Endothelial cell of umbilical vein (primary cell): ENCODE results near the gene WNT9B. TPM values are rescaled to one million over a fixed set of nuclear protein-coding genes. Genes with fewer than 3 reads are reported as not detected.

Experiments
- BruUV-seq: library from RNA; stranded (reverse); fragments of 400-500 nt; replicated peaks from 2 replicates; lab custom pipeline; 2021; lab: Mats Ljungman, UMichigan
- CTCF ChIA-PET: fragments of 300-600, 350-600 bp; sonication (Branson Sonifier 250); formaldehyde crosslinking; loops from one replicate; lab custom pipeline; 2021; ENCODE audit warnings: antibody characterized with exemption, inconsistent platforms; lab: Charles Lee
- POLR2A ChIA-PET: fragments of 300-600, 350-600 bp; sonication (Branson Sonifier 250); formaldehyde crosslinking; loops from one replicate; lab custom pipeline; 2021; ENCODE audit warnings: antibody characterized with exemption, inconsistent platforms; lab: Charles Lee
- DNase-seq: peaks from one replicate; pipeline ENCODE4 v3.0.0-alpha.2; 2011; ENCODE audit warnings: low read depth, low spot score
- FAIRE-seq: peaks from 2 replicates; lab custom pipeline; 2011; peaks lifted over from hg19 to GRCh38; lab: Jason Lieb, UNC
- H2AFZ ChIP-seq: 2 replicates; pipeline ENCODE4 v1.6.0; 2012; ENCODE audit warnings: low read depth, low read length, control low read depth, inconsistent platforms
- H3K27ac ChIP-seq: 2 replicates; pipeline ENCODE4 v1.5.1; 2011; ENCODE audit warnings: low read depth, mild to moderate bottlenecking, control low read depth, low read length, moderate library complexity; ENCODE audit not compliant: insufficient read depth
- H3K27me3 ChIP-seq, 2 experiments: 2 replicates each; pipeline versions ENCODE4 v1.6.0 to v1.6.1; 2011; ENCODE audit warnings: low read length in 2 of 2, mixed read lengths in 1 of 2; ENCODE audit not compliant: control insufficient read depth in 2 of 2, insufficient read depth in 2 of 2
- H3K36me3 ChIP-seq, 2 experiments: 2 replicates in 1 of 2; 3 replicates in 1 of 2; pipeline ENCODE4 v1.5.1; 2011; ENCODE audit warnings: low read length in 2 of 2, mild to moderate bottlenecking in 1 of 2, moderate library complexity in 1 of 2; ENCODE audit not compliant: control insufficient read depth in 2 of 2, insufficient read depth in 2 of 2; ENCODE audit errors: extremely low read depth in 1 of 2
- H3K4me1 ChIP-seq: 3 replicates; pipeline ENCODE4 v1.5.1; 2011; ENCODE audit warnings: mild to moderate bottlenecking, low read length; ENCODE audit not compliant: control insufficient read depth, insufficient read depth; ENCODE audit errors: extremely low read depth
- H3K4me2 ChIP-seq: 2 replicates; pipeline ENCODE4 v1.6.1; 2011; ENCODE audit warnings: low read length, control low read depth, mixed read lengths; ENCODE audit not compliant: insufficient read depth
- H3K4me3 ChIP-seq, 3 experiments: fragments of 200-600 bp in 1 of 3; sonication (generic), shearing (Covaris generic) in 1 of 3; replicated peaks in 1 of 3; 2 replicates each; pipeline ENCODE4 v1.5.1; 2011 to 2016; ENCODE audit warnings: control low read depth in 3 of 3, low read length in 3 of 3, mild to moderate bottlenecking in 2 of 3, inconsistent platforms in 1 of 3, low read depth in 1 of 3, moderate library complexity in 1 of 3; ENCODE audit not compliant: insufficient read depth in 1 of 3
- H3K79me2 ChIP-seq: 2 replicates; pipeline ENCODE4 v1.6.0; 2012; ENCODE audit warnings: low read length, inconsistent platforms; ENCODE audit not compliant: control insufficient read depth, insufficient read depth
- H3K9ac ChIP-seq: replicated peaks from 2 replicates; pipeline ENCODE3; 2011; ENCODE audit warnings: low read length, control low read depth; ENCODE audit not compliant: insufficient read depth; ENCODE audit errors: extremely low read depth
- H3K9me1 ChIP-seq: replicated peaks from 3 replicates; pipeline ENCODE4 v1.6.0; 2011; ENCODE audit warnings: mild to moderate bottlenecking, low read length; ENCODE audit not compliant: control insufficient read depth, insufficient read depth; ENCODE audit errors: extremely low read depth
- H3K9me3 ChIP-seq: replicated peaks from 2 replicates; pipeline ENCODE4 v1.5.1; 2012; ENCODE audit warnings: low read length, inconsistent platforms; ENCODE audit not compliant: control insufficient read depth, insufficient read depth
- H4K20me1 ChIP-seq: replicated peaks from 2 replicates; pipeline ENCODE3; 2011; ENCODE audit warnings: mild to moderate bottlenecking, low read length; ENCODE audit not compliant: control insufficient read depth, insufficient read depth; ENCODE audit errors: extremely low read depth
- EZH2 ChIP-seq: IDR thresholded peaks from 2 replicates; pipeline ENCODE4 v1.6.1; 2012; ENCODE audit warnings: borderline replicate concordance, low read depth, mild to moderate bottlenecking, moderate library complexity, low read length, inconsistent platforms; ENCODE audit not compliant: severe bottlenecking
- FOS ChIP-seq: IDR thresholded peaks from 2 replicates; pipeline ENCODE4 v1.6.1; 2011; ENCODE audit warnings: mild to moderate bottlenecking, low read length, moderate library complexity, borderline replicate concordance; ENCODE audit not compliant: insufficient read depth
- GATA2 ChIP-seq: IDR thresholded peaks from 2 replicates; pipeline ENCODE4 v1.7.0; 2011; ENCODE audit warnings: low read depth, mild to moderate bottlenecking, moderate library complexity, mixed read lengths, low read length; ENCODE audit not compliant: insufficient read length, insufficient read depth
- JUN ChIP-seq: IDR thresholded peaks from 2 replicates; pipeline ENCODE4 v1.6.1; 2011; ENCODE audit warnings: borderline replicate concordance, low read depth; ENCODE audit not compliant: insufficient read length, insufficient read depth
- MYC ChIP-seq: IDR thresholded peaks from one replicate; pipeline ENCODE4 v1.6.1; 2011; ENCODE audit warnings: mild to moderate bottlenecking, low read depth, low read length
- POLR2A ChIP-seq: IDR thresholded peaks from 2 replicates; pipeline ENCODE4 v1.6.1; 2012; ENCODE audit warnings: low read depth, mild to moderate bottlenecking, control low read depth, low read length
- POLR2AphosphoS5 ChIP-seq: IDR thresholded peaks from 2 replicates; pipeline ENCODE4 v1.6.1; 2012; ENCODE audit warnings: low read depth, mild to moderate bottlenecking, control low read depth, low read length, moderate library complexity; ENCODE audit not compliant: insufficient read depth
- dilution Hi-C: fragments of 300-500 bp; cut with MboI; formaldehyde crosslinking; loops from one replicate; pipeline ENCODE4 v1.15.0; 2019; ENCODE audit warnings: low sequenced_read_pairs; ENCODE audit not compliant: extremely low pct_ligation_motif_present
- intact Hi-C: fragments of 100-400 bp; cut with micrococcal nuclease; formaldehyde crosslinking; loops from one replicate; pipeline ENCODE4 v1.10.0; 2022
- polyA plus RNA-seq, 4 experiments: library from polyadenylated mRNA; depleted of rRNA in 3 of 4; stranded (reverse) in 3 of 4; unstranded in 1 of 4; fragments of >200 nt; gene quantifications; 2 replicates each; pipeline versions ENCODE4 v1.2.1 to v1.2.3, GENCODE V29; 2011 to 2012; ENCODE audit warnings: missing spikeins in 1 of 4
- total RNA-seq: library from RNA; stranded (reverse); gene quantifications from 2 replicates; pipeline ENCODE4 v1.2.3, GENCODE V29; 2021
- TF ChIP-seq, protein P1 (sequence below), 2 donors: IDR thresholded peaks; 1 replicate in 1 of 2; 2 replicates in 1 of 2; pipeline ENCODE4 v1.5.1; 2011; ENCODE audit warnings: low read length in 2 of 2, mild to moderate bottlenecking in 2 of 2, moderate library complexity in 2 of 2, control low read depth in 1 of 2, inconsistent platforms in 1 of 2, low read depth in 1 of 2; ENCODE audit not compliant: insufficient read depth in 1 of 2; ENCODE audit errors: extremely low read depth in 1 of 2
- TF ChIP-seq, protein P2 (sequence below): IDR thresholded peaks from 2 replicates; pipeline ENCODE4 v1.6.1; 2011; ENCODE audit not compliant: insufficient read depth, insufficient read length

WNT9B gene
- total and polyA plus RNA-seq, 2 donors (not counting 3 experiments of a cell fraction or from before 2014, with no cell fraction given) = not detected

DNA sequence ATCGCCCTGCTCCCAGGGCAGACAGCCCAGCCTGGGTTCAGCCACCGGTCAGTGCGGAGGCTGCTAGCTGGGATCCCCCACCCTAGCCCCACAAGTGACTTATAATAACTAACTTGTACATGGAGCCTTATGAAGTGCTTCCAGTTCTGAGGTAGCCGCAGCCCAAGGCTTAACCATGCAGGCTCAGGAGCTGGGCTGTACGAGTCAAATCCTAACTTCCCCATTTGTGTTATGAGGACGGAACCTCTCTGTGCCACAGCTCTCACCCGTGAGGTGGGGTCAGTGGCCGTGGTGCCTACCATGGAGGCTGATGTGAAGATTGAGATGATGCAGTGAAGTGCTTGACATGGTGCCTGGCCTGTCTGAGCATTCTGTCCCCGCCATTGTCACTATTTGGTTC is 43.8 kb downstream of the WNT9B start:
- POLR2A ChIA-PET = no interaction called here
- Histone ChIP-seq H3K27ac (no peak overlapping the region), H2AFZ (no peak overlapping the region), H3K4me3 (no peak overlapping the region), H3K79me2 (no peaks in the 10 kb centered on the region), H3K4me2 (no peak overlapping the region), H3K9ac (no peak overlapping the region), H3K36me3 (no peaks in the 10 kb centered on the region), H3K9me1 (no peaks in the 10 kb centered on the region), H3K9me3 (no peaks in the 10 kb centered on the region), H3K27me3 (peaks cover 5 to 10% of the 10 kb centered on the region in 2 experiments), H4K20me1 (no peaks in the 10 kb centered on the region), H3K4me1 (no peaks in the 10 kb centered on the region)
- dilution Hi-C loops (no loop called here), intact Hi-C loops (no loop called here)
- FAIRE-seq (no peak), DNase-seq (no peak)
- no TSS peak for BruUV-seq
- CTCF ChIA-PET = no interaction called here
- TF ChIP-seq FOS (no peak), MYC (no peak)

DNA sequence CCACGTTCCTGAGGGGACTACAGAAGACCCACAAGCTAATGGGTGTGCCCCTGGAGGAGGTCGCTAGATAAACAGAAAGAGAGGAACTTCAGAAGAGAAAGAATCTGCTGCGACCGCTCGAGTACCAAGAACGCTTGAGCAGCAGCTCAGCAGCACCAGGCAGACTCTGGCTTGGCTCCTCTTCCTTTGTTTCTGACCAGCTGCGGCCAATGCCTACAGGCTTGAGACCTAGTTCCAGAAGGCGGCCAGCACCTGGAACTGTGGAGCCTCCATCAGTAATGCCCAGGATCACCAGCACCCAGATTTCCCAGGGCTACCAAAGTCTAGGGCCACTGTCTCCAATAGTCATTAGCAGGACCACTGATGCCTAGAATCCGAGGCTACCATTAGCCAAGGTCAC is 45.6 kb downstream of the WNT9B start:
- dilution Hi-C loops = no loop called here
- no TSS peak for BruUV-seq

More for the DNA sequence above, 45.6 kb downstream of the WNT9B start:
- Histone ChIP-seq H4K20me1 (no peaks in the 10 kb centered on the region), H3K27ac (no peak overlapping the region), H3K9me3 (no peaks in the 10 kb centered on the region), H3K79me2 (no peaks in the 10 kb centered on the region), H3K27me3 (peaks cover 5 to 11% of the 10 kb centered on the region in 2 experiments), H3K4me1 (no peaks in the 10 kb centered on the region), H3K4me2 (no peak overlapping the region), H3K36me3 (no peaks in the 10 kb centered on the region), H3K9me1 (no peaks in the 10 kb centered on the region), H3K9ac (no peak overlapping the region), H2AFZ (no peak overlapping the region), H3K4me3 (no peak overlapping the region)
- FAIRE-seq = no peak
- no peak for DNase-seq
- intact Hi-C loops = no loop called here
- POLR2A ChIA-PET = no interaction called here
- TF ChIP-seq, protein P1, sequence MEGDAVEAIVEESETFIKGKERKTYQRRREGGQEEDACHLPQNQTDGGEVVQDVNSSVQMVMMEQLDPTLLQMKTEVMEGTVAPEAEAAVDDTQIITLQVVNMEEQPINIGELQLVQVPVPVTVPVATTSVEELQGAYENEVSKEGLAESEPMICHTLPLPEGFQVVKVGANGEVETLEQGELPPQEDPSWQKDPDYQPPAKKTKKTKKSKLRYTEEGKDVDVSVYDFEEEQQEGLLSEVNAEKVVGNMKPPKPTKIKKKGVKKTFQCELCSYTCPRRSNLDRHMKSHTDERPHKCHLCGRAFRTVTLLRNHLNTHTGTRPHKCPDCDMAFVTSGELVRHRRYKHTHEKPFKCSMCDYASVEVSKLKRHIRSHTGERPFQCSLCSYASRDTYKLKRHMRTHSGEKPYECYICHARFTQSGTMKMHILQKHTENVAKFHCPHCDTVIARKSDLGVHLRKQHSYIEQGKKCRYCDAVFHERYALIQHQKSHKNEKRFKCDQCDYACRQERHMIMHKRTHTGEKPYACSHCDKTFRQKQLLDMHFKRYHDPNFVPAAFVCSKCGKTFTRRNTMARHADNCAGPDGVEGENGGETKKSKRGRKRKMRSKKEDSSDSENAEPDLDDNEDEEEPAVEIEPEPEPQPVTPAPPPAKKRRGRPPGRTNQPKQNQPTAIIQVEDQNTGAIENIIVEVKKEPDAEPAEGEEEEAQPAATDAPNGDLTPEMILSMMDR (IDR thresholded peaks at IDR 0.05; ENCODE audit: extremely low read depth in 1 of 2, insufficient read depth in 1 of 2, low read depth in 1 of 2, low read length in 2 of 2) = no peak
- no peak for TF ChIP-seq MYC
- no peak for TF ChIP-seq POLR2AphosphoS5
- TF ChIP-seq JUN = no peak
- TF ChIP-seq POLR2A = no peak
- TF ChIP-seq EZH2 = no peak
- no peak for TF ChIP-seq FOS
- TF ChIP-seq, protein P2, sequence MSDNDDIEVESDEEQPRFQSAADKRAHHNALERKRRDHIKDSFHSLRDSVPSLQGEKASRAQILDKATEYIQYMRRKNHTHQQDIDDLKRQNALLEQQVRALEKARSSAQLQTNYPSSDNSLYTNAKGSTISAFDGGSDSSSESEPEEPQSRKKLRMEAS = no peak
- TF ChIP-seq GATA2 = no peak
- CTCF ChIA-PET = interaction anchor here (1.1 kb wide), 1 partner anchor 46 kb away, joined by 3 read pairs; no protein-coding TSS in a partner anchor
